Psoas muscle (tissue), 8 donors: ENCODE results near the gene PRKAG2. TPM values are rescaled to one million over a fixed set of nuclear protein-coding genes. Genes with fewer than 3 reads are reported as not detected.
A peak's percentile ranks its signal among the peaks of the same experiment; 100 is the strongest.

Experiments used
- ATAC-seq, 4 donors: fragments of 200-7000 bp; cut with Tn5 transposase; one replicate each; pipeline ENCODE4 v1.9.1; 2020; ENCODE audit warnings: moderate library complexity in 3 of 4, mild to moderate bottlenecking in 2 of 4
- DNase-seq, 2 donors: peaks; one replicate each; pipeline ENCODE4 v3.0.0-alpha.2; 2020
- H3K27ac ChIP-seq: fragments of 200-600 bp; one replicate; pipeline ENCODE4 v1.8.0; 2022
- H3K27me3 ChIP-seq, 3 donors: fragments of 200-600 bp in 1 of 3; one replicate each; pipeline versions ENCODE4 v1.6.1 to v1.8.0; 2013 to 2022; ENCODE audit warnings: low read length in 2 of 3, mild to moderate bottlenecking in 2 of 3, moderate library complexity in 1 of 3; ENCODE audit not compliant: insufficient read depth in 3 of 3
- H3K36me3 ChIP-seq, 2 donors: fragments of 200-600 bp in 1 of 2; one replicate each; pipeline versions ENCODE4 v1.6.1 to v1.8.0; 2013 to 2022; ENCODE audit warnings: low read depth in 1 of 2, mild to moderate bottlenecking in 1 of 2, moderate library complexity in 1 of 2; ENCODE audit not compliant: insufficient read depth in 1 of 2
- H3K4me1 ChIP-seq: fragments of 200-600 bp; one replicate; pipeline ENCODE4 v1.8.0; 2022
- H3K4me3 ChIP-seq: fragments of 200-600 bp; one replicate; pipeline ENCODE4 v1.8.0; 2022; ENCODE audit warnings: mild to moderate bottlenecking
- H3K9me3 ChIP-seq: fragments of 200-600 bp; one replicate; pipeline ENCODE4 v1.8.0; 2022
- CTCF ChIP-seq: fragments of 200-600 bp; IDR thresholded peaks from one replicate; pipeline ENCODE4 v1.8.0; 2022; ENCODE audit warnings: antibody characterized with exemption
- WGBS, 3 donors: extraction: QIAGEN DNeasy Blood & Tissue Kit; methylation state at CpG; one replicate each; pipeline versions ENCODE4 v1.1.6 to v1.1.7; 2013; 5-methylcytosine and 5-hydroxymethylcytosine counted together
- intact Hi-C, 2 donors: fragments of 100-400 bp; cut with DNase I; formaldehyde crosslinking; loops; one replicate each; pipeline versions ENCODE4 v1.11.0 to v1.14.2; 2022
- polyA plus RNA-seq, 3 donors: library from polyadenylated mRNA; stranded (reverse); fragments of 200-250 nt; gene quantifications; one replicate each; pipeline ENCODE4 v1.2.3, GENCODE V29; 2013
- total RNA-seq, 4 donors: library from RNA; stranded (reverse); fragmentation: NEBNext Ultra II Directional in 2 of 4; extraction: Animal tissue kit (Norgen Biotek cat#: 25700) in 2 of 4; gene quantifications; one replicate each; pipeline versions ENCODE4 v1.2.1 to v1.2.4, GENCODE V29; 2021 to 2023
- donor health status: healthy with polysubstance abuse.
- donor health status: DM: no; HTN: no; CAD: no; lungs with moderate emphysema.
- donor health status: Bipolar disorder and iron deficiency.
- donor health status: healthy.
- donor health status: DM: yes; HTN: yes; CAD: no.
- donor health status: DM: no; HTN: no; CAD: no.
- donor health status: DM: no; HTN: no; CAD: no.
- donor health status: DM: yes; HTN: yes; CAD: no.

PRKAG2 gene
- total and polyA plus RNA-seq, 7 donors = 9.3 to 143 (median 19.8) TPM

- Histone ChIP-seq H3K4me3 (no peak overlapping the region), H3K9me3 (no peaks in the 10 kb centered on the region), H3K27ac (no peak overlapping the region), H3K36me3 (no peaks in the 10 kb centered on the region), H3K27me3 (no peaks in the 10 kb centered on the region), H3K4me1 (peaks cover 5% of the 10 kb centered on the region)
- ATAC-seq = no peak
- 84 to 85% (median 84%) methylated on average over 15 of the region's 15 CpGs for WGBS, 3 donors
- no peak for TF ChIP-seq CTCF
- DNase-seq = peak in 1 of 2 donors; percentile 40
- intact Hi-C loops = no loop called here
These were observed 75.0 kb downstream of the PRKAG2 start for GRCh38 chr7:151801782-151802468.

GRCh38 chr7:151801291-151801690 lies 75.6 kb downstream of the PRKAG2 start:
- no peak for ATAC-seq
- WGBS, 3 donors = 94 to 97% (median 97%) methylated on average over 5 of the region's 5 CpGs

GRCh38 chr7:151800861-151801260 lies 76.1 kb downstream of the PRKAG2 start:
- Histone ChIP-seq H3K27ac (no peak overlapping the region), H3K4me1 (peaks cover 16% of the 10 kb centered on the region), H3K9me3 (no peaks in the 10 kb centered on the region), H3K4me3 (no peak overlapping the region), H3K27me3 (no peaks in the 10 kb centered on the region), H3K36me3 (no peaks in the 10 kb centered on the region)
- WGBS, 3 donors = 95% methylated on average over 4 of the region's 4 CpGs
- ATAC-seq (no peak), DNase-seq (peak in 1 of 2 donors; percentile 6)
- no peak for TF ChIP-seq CTCF
- intact Hi-C loops = no loop called here

More at GRCh38 chr7:151801291-151801690, 75.6 kb downstream of the PRKAG2 start:
- Histone ChIP-seq H3K9me3 (no peaks in the 10 kb centered on the region), H3K27ac (no peak overlapping the region), H3K4me1 (peaks cover 11% of the 10 kb centered on the region), H3K4me3 (no peak overlapping the region), H3K27me3 (no peaks in the 10 kb centered on the region), H3K36me3 (no peaks in the 10 kb centered on the region)
- intact Hi-C loops = no loop called here
- DNase-seq = peak in 1 of 2 donors; percentile 12
- TF ChIP-seq CTCF = no peak

GRCh38 chr7:151800391-151800790 lies 76.5 kb downstream of the PRKAG2 start:
- H3K27ac ChIP-seq = no peak overlapping the region
- H3K27me3 ChIP-seq = no peaks in the 10 kb centered on the region
- DNase-seq = peak in 1 of 2 donors; percentile 28
- H3K4me1 ChIP-seq = peaks cover 16% of the 10 kb centered on the region
- H3K36me3 ChIP-seq = no peaks in the 10 kb centered on the region
- 97 to 98% (median 98%) methylated on average over 7 of the region's 7 CpGs for WGBS, 3 donors
- TF ChIP-seq CTCF = no peak
- intact Hi-C loops = no loop called here
- no peak for ATAC-seq
- no peaks in the 10 kb centered on the region for H3K9me3 ChIP-seq
- H3K4me3 ChIP-seq = no peak overlapping the region

- H3K9me3 ChIP-seq = no peaks in the 10 kb centered on the region
- H3K4me3 ChIP-seq = no peak overlapping the region
- DNase-seq (peak in 1 of 2 donors; percentile 51), ATAC-seq (no peak)
- no peak overlapping the region for H3K27ac ChIP-seq
- 97 to 99% (median 97%) methylated on average over 15 of the region's 15 CpGs for WGBS, 3 donors
- H3K4me1 ChIP-seq = peaks cover 24% of the 10 kb centered on the region
- H3K27me3 ChIP-seq = no peaks in the 10 kb centered on the region
- no peak for TF ChIP-seq CTCF
- H3K36me3 ChIP-seq = no peaks in the 10 kb centered on the region
- intact Hi-C loops = loop anchor here in 1 of 2 donors (5.0 kb wide), 1 partner anchor 78 kb away; the partner anchor contains the start of gene PRKAG2
These were observed 77.4 kb downstream of the PRKAG2 start for GRCh38 chr7:151799506-151799905.
